HCT116 (cell line): ENCODE measurements around the gene FAM83F. TPM values are rescaled to one million over a fixed set of nuclear protein-coding genes. Genes with fewer than 3 reads are reported as not detected.

Experiments used
- ATAC-seq: fragments of 200-7000 bp; cut with Tn5 transposase; 2 replicates; pipeline ENCODE4 v1.9.1; 2020; ENCODE audit warnings: mild to moderate bottlenecking, moderate library complexity
- BruUV-seq: library from RNA; stranded (reverse); fragments of 400-500 nt; replicated peaks from 2 replicates; lab custom pipeline; 2021; lab: Mats Ljungman, UMichigan
- CTCF ChIA-PET: fragments of 300-600 bp; sonication (Branson Sonifier 250); formaldehyde crosslinking; loops from one replicate; lab custom pipeline; 2021; ENCODE audit warnings: antibody characterized with exemption; lab: Charles Lee
- POLR2A ChIA-PET: fragments of 300-600, 350-600 bp; sonication (Branson Sonifier 250); formaldehyde crosslinking; loops from one replicate; lab custom pipeline; 2021; ENCODE audit warnings: antibody characterized with exemption; lab: Charles Lee
- RAD21 ChIA-PET, 2 experiments: fragments of 300-600 bp; sonication (Branson Sonifier 250); formaldehyde crosslinking; loops; one replicate each; lab custom pipeline; 2023; ENCODE audit warnings: low total read pairs in 2 of 2; ENCODE audit not compliant: uncharacterized antibody in 2 of 2, unreplicated experiment in 2 of 2, low non-redundant PET in 1 of 2; lab: Charles Lee
- DNase-seq: peaks from one replicate; pipeline ENCODE4 v3.0.0-alpha.2; 2010; ENCODE audit warnings: low read depth, low spot score
- H2AFZ ChIP-seq: fragments of 200-600 bp; shearing (Covaris generic), sonication (generic); 2 replicates; pipeline ENCODE4 v1.6.1; 2017; ENCODE audit warnings: low read depth, mixed run types, mixed read lengths, antibody characterized with exemption, low read length; ENCODE audit not compliant: poor library complexity, severe bottlenecking
- H3K27ac ChIP-seq: 2 replicates; pipeline ENCODE4 v1.5.1; 2012; ENCODE audit warnings: low read depth, low read length
- H3K27me3 ChIP-seq: fragments of 200-600 bp; sonication (generic); 2 replicates; pipeline ENCODE4 v1.6.1; 2016; ENCODE audit warnings: mixed run types, low read length, mixed read lengths; ENCODE audit not compliant: insufficient read depth
- H3K36me3 ChIP-seq, 2 experiments: fragments of 200-500 bp in 1 of 2; fragments of 200-600 bp in 1 of 2; sonication (Bioruptor generic) in 1 of 2; sonication (generic) in 1 of 2; 2 replicates each; pipeline versions ENCODE4 v1.5.1 to v1.6.1; 2014 to 2016; ENCODE audit warnings: low read length in 2 of 2, inconsistent platforms in 1 of 2, mixed read lengths in 1 of 2, mixed run types in 1 of 2; ENCODE audit not compliant: insufficient read depth in 2 of 2, control insufficient read depth in 1 of 2
- H3K4me1 ChIP-seq, 2 experiments: fragments of 200-600 bp in 1 of 2; sonication (generic) in 1 of 2; 2 replicates each; pipeline versions ENCODE4 v1.5.1 to v1.6.1; 2012 to 2017; ENCODE audit warnings: low read length in 2 of 2, inconsistent platforms in 1 of 2, mild to moderate bottlenecking in 1 of 2, mixed read lengths in 1 of 2, mixed run types in 1 of 2, moderate library complexity in 1 of 2; ENCODE audit not compliant: insufficient read depth in 2 of 2, control insufficient read depth in 1 of 2
- H3K4me2 ChIP-seq: fragments of 200-600 bp; sonication (generic); 2 replicates; pipeline ENCODE4 v1.6.1; 2017; ENCODE audit warnings: mixed run types, low read length, mixed read lengths
- H3K4me3 ChIP-seq, 2 experiments: fragments of 200-600 bp in 1 of 2; sonication (generic) in 1 of 2; replicated peaks in 1 of 2; 2 replicates each; pipeline ENCODE4 v1.5.1; 2011 to 2016; ENCODE audit warnings: low read length in 2 of 2, control low read depth in 1 of 2, low read depth in 1 of 2, mild to moderate bottlenecking in 1 of 2, mixed read lengths in 1 of 2, mixed run types in 1 of 2
- H3K79me2 ChIP-seq: fragments of 200-600 bp; sonication (generic); 2 replicates; pipeline ENCODE4 v1.6.1; 2017; ENCODE audit warnings: mild to moderate bottlenecking, mixed run types, low read length, moderate library complexity, mixed read lengths; ENCODE audit not compliant: insufficient read depth
- H3K9ac ChIP-seq: fragments of 200-600 bp; sonication (generic); 2 replicates; pipeline ENCODE4 v1.6.1; 2016; ENCODE audit warnings: low read length, mixed read lengths
- H3K9me2 ChIP-seq: fragments of 200-600 bp; sonication (generic), shearing (Covaris generic); 2 replicates; pipeline ENCODE4 v1.6.1; 2017; ENCODE audit warnings: mixed run types, mild to moderate bottlenecking, moderate library complexity; ENCODE audit not compliant: insufficient read depth
- H3K9me3 ChIP-seq, 2 experiments: fragments of 200-500 bp in 1 of 2; fragments of 200-600 bp in 1 of 2; sonication (Bioruptor generic) in 1 of 2; sonication (generic) in 1 of 2; 2 replicates each; pipeline ENCODE4 v1.6.1; 2014 to 2017; ENCODE audit warnings: low read length in 2 of 2, mixed read lengths in 2 of 2, inconsistent platforms in 1 of 2, low read depth in 1 of 2, mild to moderate bottlenecking in 1 of 2, mixed run types in 1 of 2, moderate library complexity in 1 of 2; ENCODE audit not compliant: control insufficient read depth in 1 of 2, insufficient read depth in 1 of 2
- H4K20me1 ChIP-seq: fragments of 200-600 bp; sonication (generic), shearing (Covaris generic); 2 replicates; pipeline ENCODE4 v1.6.1; 2017; ENCODE audit warnings: mixed run types, mild to moderate bottlenecking, moderate library complexity; ENCODE audit not compliant: insufficient read depth
- CBX3 ChIP-seq: IDR thresholded peaks from 2 replicates; pipeline ENCODE4 v1.6.1; 2012; ENCODE audit warnings: low read depth
- EGR1 ChIP-seq: IDR thresholded peaks from 2 replicates; pipeline ENCODE4 v1.6.1; 2012; ENCODE audit warnings: low read depth
- ELF1 ChIP-seq: IDR thresholded peaks from 2 replicates; pipeline ENCODE4 v1.6.1; 2012; ENCODE audit warnings: low read depth, borderline replicate concordance
- EZH2 ChIP-seq: fragments of 200-600 bp; sonication (generic); IDR thresholded peaks from 2 replicates; pipeline ENCODE4 v1.6.1; 2017; ENCODE audit warnings: antibody characterized with exemption, mixed run types
- EZH2phosphoT487 ChIP-seq: fragments of 200-600 bp; IDR thresholded peaks from 2 replicates; pipeline ENCODE4 v1.6.1; 2018; ENCODE audit warnings: antibody characterized with exemption, borderline replicate concordance
- POLR2AphosphoS5 ChIP-seq: IDR thresholded peaks from 2 replicates; pipeline ENCODE4 v1.6.1; 2011; ENCODE audit warnings: mild to moderate bottlenecking, low read depth, low read length, moderate library complexity
- SIN3A ChIP-seq: IDR thresholded peaks from 2 replicates; pipeline ENCODE4 v1.6.1; 2012; ENCODE audit warnings: low read depth
- YY1 ChIP-seq: IDR thresholded peaks from 2 replicates; pipeline ENCODE4 v1.6.1; 2011; ENCODE audit warnings: low read length, low read depth, moderate library complexity, mild to moderate bottlenecking; ENCODE audit not compliant: insufficient replicate concordance; ENCODE audit errors: extremely low read depth
- intact Hi-C: fragments of 100-400 bp; cut with micrococcal nuclease; formaldehyde crosslinking; loops from 2 replicates; pipeline ENCODE4 v1.10.0; 2022
- total RNA-seq: library from RNA; stranded (reverse); gene quantifications from one replicate; pipeline ENCODE4 v1.2.1, GENCODE V29; 2021; ENCODE audit not compliant: unreplicated experiment
- TF ChIP-seq, protein P1 (sequence below): IDR thresholded peaks from 2 replicates; pipeline ENCODE4 v1.6.1; 2012
- TF ChIP-seq, protein P2 (sequence below): IDR thresholded peaks from 2 replicates; pipeline ENCODE4 v1.6.1; 2011; ENCODE audit warnings: mild to moderate bottlenecking, low read length, moderate library complexity; ENCODE audit not compliant: insufficient replicate concordance; ENCODE audit errors: extremely low read depth
- TF ChIP-seq, protein P3 (sequence below): IDR thresholded peaks from 2 replicates; pipeline ENCODE4 v1.6.1; 2012; ENCODE audit warnings: low read depth

FAM83F gene
- total RNA-seq, 1 experiment from 2014 or later = 24.5 TPM

DNA sequence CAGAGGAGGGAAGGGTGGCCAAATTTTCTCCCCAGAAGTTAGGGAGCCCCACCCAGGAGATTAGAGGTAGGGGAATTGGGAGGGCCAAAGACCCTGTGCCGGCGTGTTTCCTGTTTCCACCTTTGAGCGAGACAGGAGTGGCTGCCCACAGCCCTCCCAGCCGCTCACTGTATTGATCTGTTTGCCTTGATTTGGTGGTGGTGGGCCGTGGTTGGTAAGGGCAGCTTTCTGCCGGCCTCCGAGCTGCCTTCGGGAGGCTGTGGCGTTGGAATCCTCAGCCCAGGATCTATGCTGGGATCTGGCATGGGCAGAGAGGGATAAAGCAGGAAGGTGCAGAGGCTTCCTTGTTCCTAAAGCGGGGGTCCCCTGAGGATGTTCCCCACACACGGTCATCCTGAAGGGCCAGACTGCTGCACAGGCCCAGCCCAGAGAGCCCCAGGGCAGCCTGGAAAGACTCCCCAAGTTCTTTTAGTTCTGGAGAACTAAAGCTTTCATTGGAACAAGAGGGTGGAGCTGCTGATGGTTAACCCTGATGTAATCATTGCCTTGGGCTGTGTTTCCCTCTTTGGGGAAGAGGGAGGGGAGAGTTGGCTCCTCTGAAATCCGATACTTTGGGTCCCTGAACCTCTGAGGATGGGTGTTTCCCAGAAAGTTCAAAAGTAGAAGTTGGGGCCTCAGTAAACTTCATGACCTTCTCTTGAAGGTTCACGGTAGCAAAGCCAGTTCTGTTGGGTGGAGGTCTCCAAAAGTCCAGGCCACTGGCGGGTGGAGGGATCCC, 7.2 kb downstream of the FAM83F start:
- no TSS peak for BruUV-seq
- no peak for ATAC-seq
- Histone ChIP-seq H3K9me3 (no peaks in the 10 kb centered on the region), H3K4me2 (no peak overlapping the region), H3K79me2 (peaks cover 74% of the 10 kb centered on the region), H3K4me1 (peaks cover 14 to 21% of the 10 kb centered on the region in 2 experiments; a peak in 3 of 4 replicates), H2AFZ (no peak overlapping the region), H3K4me3 (no peak overlapping the region), H4K20me1 (no peaks in the 10 kb centered on the region), H3K27ac (no peak overlapping the region), H3K27me3 (no peaks in the 10 kb centered on the region), H3K36me3 (peaks cover 6% of the 10 kb centered on the region in 2 experiments; a peak in 2 of 4 replicates), H3K9ac (no peak overlapping the region), H3K9me2 (no peaks in the 10 kb centered on the region)
- intact Hi-C loops = no loop called here
- ChIA-PET CTCF (no interaction called here), POLR2A (no interaction called here), RAD21 (no interaction called here)
- DNase-seq = no peak
- TF ChIP-seq, protein P1, sequence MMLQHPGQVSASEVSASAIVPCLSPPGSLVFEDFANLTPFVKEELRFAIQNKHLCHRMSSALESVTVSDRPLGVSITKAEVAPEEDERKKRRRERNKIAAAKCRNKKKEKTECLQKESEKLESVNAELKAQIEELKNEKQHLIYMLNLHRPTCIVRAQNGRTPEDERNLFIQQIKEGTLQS = no peak
- TF ChIP-seq, protein P2, sequence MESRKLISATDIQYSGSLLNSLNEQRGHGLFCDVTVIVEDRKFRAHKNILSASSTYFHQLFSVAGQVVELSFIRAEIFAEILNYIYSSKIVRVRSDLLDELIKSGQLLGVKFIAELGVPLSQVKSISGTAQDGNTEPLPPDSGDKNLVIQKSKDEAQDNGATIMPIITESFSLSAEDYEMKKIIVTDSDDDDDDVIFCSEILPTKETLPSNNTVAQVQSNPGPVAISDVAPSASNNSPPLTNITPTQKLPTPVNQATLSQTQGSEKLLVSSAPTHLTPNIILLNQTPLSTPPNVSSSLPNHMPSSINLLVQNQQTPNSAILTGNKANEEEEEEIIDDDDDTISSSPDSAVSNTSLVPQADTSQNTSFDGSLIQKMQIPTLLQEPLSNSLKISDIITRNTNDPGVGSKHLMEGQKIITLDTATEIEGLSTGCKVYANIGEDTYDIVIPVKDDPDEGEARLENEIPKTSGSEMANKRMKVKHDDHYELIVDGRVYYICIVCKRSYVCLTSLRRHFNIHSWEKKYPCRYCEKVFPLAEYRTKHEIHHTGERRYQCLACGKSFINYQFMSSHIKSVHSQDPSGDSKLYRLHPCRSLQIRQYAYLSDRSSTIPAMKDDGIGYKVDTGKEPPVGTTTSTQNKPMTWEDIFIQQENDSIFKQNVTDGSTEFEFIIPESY = no peak
- TF ChIP-seq, protein P3, sequence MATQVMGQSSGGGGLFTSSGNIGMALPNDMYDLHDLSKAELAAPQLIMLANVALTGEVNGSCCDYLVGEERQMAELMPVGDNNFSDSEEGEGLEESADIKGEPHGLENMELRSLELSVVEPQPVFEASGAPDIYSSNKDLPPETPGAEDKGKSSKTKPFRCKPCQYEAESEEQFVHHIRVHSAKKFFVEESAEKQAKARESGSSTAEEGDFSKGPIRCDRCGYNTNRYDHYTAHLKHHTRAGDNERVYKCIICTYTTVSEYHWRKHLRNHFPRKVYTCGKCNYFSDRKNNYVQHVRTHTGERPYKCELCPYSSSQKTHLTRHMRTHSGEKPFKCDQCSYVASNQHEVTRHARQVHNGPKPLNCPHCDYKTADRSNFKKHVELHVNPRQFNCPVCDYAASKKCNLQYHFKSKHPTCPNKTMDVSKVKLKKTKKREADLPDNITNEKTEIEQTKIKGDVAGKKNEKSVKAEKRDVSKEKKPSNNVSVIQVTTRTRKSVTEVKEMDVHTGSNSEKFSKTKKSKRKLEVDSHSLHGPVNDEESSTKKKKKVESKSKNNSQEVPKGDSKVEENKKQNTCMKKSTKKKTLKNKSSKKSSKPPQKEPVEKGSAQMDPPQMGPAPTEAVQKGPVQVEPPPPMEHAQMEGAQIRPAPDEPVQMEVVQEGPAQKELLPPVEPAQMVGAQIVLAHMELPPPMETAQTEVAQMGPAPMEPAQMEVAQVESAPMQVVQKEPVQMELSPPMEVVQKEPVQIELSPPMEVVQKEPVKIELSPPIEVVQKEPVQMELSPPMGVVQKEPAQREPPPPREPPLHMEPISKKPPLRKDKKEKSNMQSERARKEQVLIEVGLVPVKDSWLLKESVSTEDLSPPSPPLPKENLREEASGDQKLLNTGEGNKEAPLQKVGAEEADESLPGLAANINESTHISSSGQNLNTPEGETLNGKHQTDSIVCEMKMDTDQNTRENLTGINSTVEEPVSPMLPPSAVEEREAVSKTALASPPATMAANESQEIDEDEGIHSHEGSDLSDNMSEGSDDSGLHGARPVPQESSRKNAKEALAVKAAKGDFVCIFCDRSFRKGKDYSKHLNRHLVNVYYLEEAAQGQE = no peak
- TF ChIP-seq POLR2AphosphoS5 = no peak
- TF ChIP-seq EGR1 = no peak
- TF ChIP-seq SIN3A = no peak
- no peak for TF ChIP-seq CBX3
- no peak for TF ChIP-seq YY1
- TF ChIP-seq EZH2phosphoT487 = no peak
- no peak for TF ChIP-seq EZH2
- no peak for TF ChIP-seq ELF1
